WTC11 (cell line): ENCODE results near the gene STOM. TPM values are rescaled to one million over a fixed set of nuclear protein-coding genes. Genes with fewer than 3 reads are reported as not detected.

ENCODE experiments used
- ATAC-seq: fragments of 200-7000 bp; cut with Tn5 transposase; 2 replicates; pipeline ENCODE4 v1.10.0; 2021; ENCODE audit warnings: mild to moderate bottlenecking, moderate library complexity
- CTCF ChIA-PET: fragments of 300-600 bp; sonication (Branson Sonifier 250); formaldehyde crosslinking; loops from one replicate; lab custom pipeline; 2021; ENCODE audit warnings: antibody characterized with exemption; lab: Charles Lee
- POLR2A ChIA-PET: fragments of 350-600 bp; sonication (Branson Sonifier 250); formaldehyde crosslinking; loops from one replicate; lab custom pipeline; 2021; ENCODE audit warnings: antibody characterized with exemption; lab: Charles Lee
- DNase-seq: peaks from one replicate; pipeline ENCODE4 v3.0.0; 2021; ENCODE audit warnings: low spot score
- H3K27ac Mint-ChIP-seq: 2 replicates; pipeline ENCODE4 v1.8.0; 2021; ENCODE audit warnings: mixed read lengths
- H3K27me3 Mint-ChIP-seq: 2 replicates; pipeline ENCODE4 v1.8.0; 2021; ENCODE audit warnings: low read depth, mild to moderate bottlenecking, moderate library complexity, mixed read lengths
- H3K36me3 Mint-ChIP-seq: 2 replicates; pipeline ENCODE4 v1.8.0; 2021; ENCODE audit warnings: mixed read lengths
- H3K4me1 Mint-ChIP-seq: 2 replicates; pipeline ENCODE4 v1.8.0; 2022; ENCODE audit warnings: mixed read lengths
- H3K4me3 Mint-ChIP-seq: 2 replicates; pipeline ENCODE4 v1.8.0; 2021; ENCODE audit warnings: mild to moderate bottlenecking, moderate library complexity, mixed read lengths
- H3K9me3 Mint-ChIP-seq: 2 replicates; pipeline ENCODE4 v1.8.0; 2021; ENCODE audit warnings: mixed read lengths
- CBFB ChIP-seq: sonication (generic); formaldehyde crosslinking; IDR thresholded peaks from 2 replicates; pipeline ENCODE4 v1.8.1; 2022; ENCODE audit warnings: mild to moderate bottlenecking, low read depth, missing genetic modification reagents
- CREB1 ChIP-seq: sonication (generic); formaldehyde crosslinking; IDR thresholded peaks from 2 replicates; pipeline ENCODE4 v1.8.0; 2023; ENCODE audit warnings: mild to moderate bottlenecking, missing genetic modification reagents
- E2F4 ChIP-seq: sonication (generic); formaldehyde crosslinking; IDR thresholded peaks from 2 replicates; pipeline ENCODE4 v1.8.1; 2022; ENCODE audit warnings: low read depth, mild to moderate bottlenecking, moderate library complexity, missing genetic modification reagents, borderline replicate concordance
- FOXJ3 ChIP-seq: sonication (generic); formaldehyde crosslinking; IDR thresholded peaks from 2 replicates; pipeline ENCODE4 v1.9.0; 2021; ENCODE audit warnings: missing genetic modification reagents, mild to moderate bottlenecking, borderline replicate concordance
- IRF1 ChIP-seq: sonication (generic); formaldehyde crosslinking; IDR thresholded peaks from 2 replicates; pipeline ENCODE4 v1.8.0; 2023; ENCODE audit warnings: missing genetic modification reagents
- JAZF1 ChIP-seq: fragments of 250-450 bp; sonication (Bioruptor Pico); IDR thresholded peaks from 2 replicates; pipeline ENCODE4 v1.9.0; 2021; ENCODE audit warnings: moderate library complexity, mild to moderate bottlenecking, inconsistent platforms
- MYBL2 ChIP-seq: sonication (generic); formaldehyde crosslinking; IDR thresholded peaks from 2 replicates; pipeline ENCODE4 v1.8.1; 2023; ENCODE audit warnings: mild to moderate bottlenecking, moderate library complexity, missing genetic modification reagents
- NFATC4 ChIP-seq: fragments of 250-450 bp; sonication (Bioruptor Pico); IDR thresholded peaks from 2 replicates; pipeline ENCODE4 v1.9.0; 2021; ENCODE audit warnings: mild to moderate bottlenecking
- NR2C2 ChIP-seq: sonication (generic); formaldehyde crosslinking; IDR thresholded peaks from 2 replicates; pipeline ENCODE4 v1.8.0; 2022; ENCODE audit warnings: mild to moderate bottlenecking, missing genetic modification reagents
- PRRX2 ChIP-seq: fragments of 250-450 bp; sonication (Bioruptor Pico); IDR thresholded peaks from 2 replicates; pipeline ENCODE4 v1.8.0; 2021; ENCODE audit warnings: mild to moderate bottlenecking
- TCF7 ChIP-seq: sonication (generic); formaldehyde crosslinking; IDR thresholded peaks from 2 replicates; pipeline ENCODE4 v1.8.0; 2022; ENCODE audit warnings: mild to moderate bottlenecking, low read depth, missing genetic modification reagents, moderate library complexity
- TP53 ChIP-seq: sonication (generic); formaldehyde crosslinking; IDR thresholded peaks from 2 replicates; pipeline ENCODE4 v1.8.1; 2023; ENCODE audit warnings: mild to moderate bottlenecking, missing genetic modification reagents
- USF2 ChIP-seq: sonication (generic); formaldehyde crosslinking; IDR thresholded peaks from 2 replicates; pipeline ENCODE4 v1.8.1; 2023; ENCODE audit warnings: mild to moderate bottlenecking, missing genetic modification reagents, moderate library complexity
- ZBTB21 ChIP-seq: sonication (generic); formaldehyde crosslinking; IDR thresholded peaks from 2 replicates; pipeline ENCODE4 v1.8.1; 2023; ENCODE audit warnings: mild to moderate bottlenecking, missing genetic modification reagents, borderline replicate concordance
- ZNF263 ChIP-seq: sonication (generic); formaldehyde crosslinking; IDR thresholded peaks from 2 replicates; pipeline ENCODE4 v1.8.1; 2022; ENCODE audit warnings: low read depth, mild to moderate bottlenecking, moderate library complexity, missing genetic modification reagents
- ZNF317 ChIP-seq: sonication (generic); formaldehyde crosslinking; IDR thresholded peaks from 2 replicates; pipeline ENCODE4 v1.8.1; 2023; ENCODE audit warnings: low read depth, mild to moderate bottlenecking, moderate library complexity, missing genetic modification reagents, borderline replicate concordance
- total RNA-seq: library from RNA; stranded (reverse); gene quantifications from 3 replicates; pipeline ENCODE4 v1.2.3, GENCODE V29; 2021
- TF ChIP-seq, protein P1 (sequence below): fragments of 250-450 bp; sonication (Bioruptor Pico); IDR thresholded peaks from 2 replicates; pipeline ENCODE4 v2.1.2; 2022; ENCODE audit warnings: mild to moderate bottlenecking, moderate library complexity
- TF ChIP-seq, protein P2 (sequence below): sonication (generic); formaldehyde crosslinking; IDR thresholded peaks from 2 replicates; pipeline ENCODE4 v1.8.1; 2022; ENCODE audit warnings: low read depth, missing genetic modification reagents, borderline replicate concordance
- TF ChIP-seq, protein P3 (sequence below): sonication (generic); formaldehyde crosslinking; IDR thresholded peaks from 2 replicates; pipeline ENCODE4 v1.8.0; 2022; ENCODE audit warnings: mild to moderate bottlenecking, missing genetic modification reagents
- TF ChIP-seq, protein P4 (sequence below): fragments of 250-450 bp; sonication (Bioruptor Pico); conservative IDR thresholded peaks from 2 replicates; pipeline ENCODE4 v1.9.0; 2021; ENCODE audit warnings: mild to moderate bottlenecking

The STOM gene
- total RNA-seq, 1 experiment from 2014 or later = 32.9 TPM

GRCh38 chr9:121380846-121381245 lies 10.8 kb upstream of the STOM start:
- no peak for ATAC-seq

GRCh38 chr9:121376214-121376830 lies 6.3 kb upstream of the STOM start:
- H3K27ac Mint-ChIP-seq = no peak overlapping the region
- no peak for DNase-seq
- peaks cover 6% of the 10 kb centered on the region for H3K27me3 Mint-ChIP-seq
- ChIA-PET CTCF (interaction anchor here (0.6 to 1.9 kb wide), 3 partner anchors 10 to 89 kb away, joined by 4 to 6 read pairs (median 6); no protein-coding TSS in a partner anchor), POLR2A (no interaction called here)
- ATAC-seq = no peak
- peaks cover 6% of the 10 kb centered on the region; the same call in 1 of the 2 replicates for H3K4me1 Mint-ChIP-seq
- peaks cover 10% of the 10 kb centered on the region for H3K36me3 Mint-ChIP-seq
- H3K9me3 Mint-ChIP-seq = peaks cover 13% of the 10 kb centered on the region
- no peak overlapping the region for H3K4me3 Mint-ChIP-seq
- no peak for TF ChIP-seq CREB1 (CRISPR knock-in tag)
- TF ChIP-seq NR2C2 (CRISPR knock-in tag) = no peak
- TF ChIP-seq CBFB (CRISPR knock-in tag) = no peak
- no peak for TF ChIP-seq NFATC4 (CRISPR knock-in tag)
- TF ChIP-seq ZNF263 (CRISPR knock-in tag) = no peak
- TF ChIP-seq TCF7 (CRISPR knock-in tag) = no peak
- TF ChIP-seq, protein P1, sequence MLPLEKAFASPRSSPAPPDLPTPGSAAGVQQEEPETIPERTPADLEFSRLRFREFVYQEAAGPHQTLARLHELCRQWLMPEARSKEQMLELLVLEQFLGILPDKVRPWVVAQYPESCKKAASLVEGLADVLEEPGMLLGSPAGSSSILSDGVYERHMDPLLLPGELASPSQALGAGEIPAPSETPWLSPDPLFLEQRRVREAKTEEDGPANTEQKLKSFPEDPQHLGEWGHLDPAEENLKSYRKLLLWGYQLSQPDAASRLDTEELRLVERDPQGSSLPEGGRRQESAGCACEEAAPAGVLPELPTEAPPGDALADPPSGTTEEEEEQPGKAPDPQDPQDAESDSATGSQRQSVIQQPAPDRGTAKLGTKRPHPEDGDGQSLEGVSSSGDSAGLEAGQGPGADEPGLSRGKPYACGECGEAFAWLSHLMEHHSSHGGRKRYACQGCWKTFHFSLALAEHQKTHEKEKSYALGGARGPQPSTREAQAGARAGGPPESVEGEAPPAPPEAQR (CRISPR knock-in tag) = no peak

More at GRCh38 chr9:121380846-121381245, 10.8 kb upstream of the STOM start:
- Mint-ChIP-seq H3K9me3 (peaks cover 13% of the 10 kb centered on the region), H3K27me3 (no peaks in the 10 kb centered on the region; the same call in 1 of the 2 replicates), H3K27ac (no peak overlapping the region), H3K4me3 (no peak overlapping the region), H3K36me3 (peaks cover 10% of the 10 kb centered on the region), H3K4me1 (peaks cover 4% of the 10 kb centered on the region)
- DNase-seq = no peak
- TF ChIP-seq E2F4 (no peak), JAZF1 (CRISPR knock-in tag) (no peak), ZBTB21 (no peak), NFATC4 (CRISPR knock-in tag) (no peak), PRRX2 (no peak), ZNF317 (CRISPR knock-in tag) (no peak), FOXJ3 (no peak), USF2 (CRISPR knock-in tag) (no peak), IRF1 (CRISPR knock-in tag) (no peak), MYBL2 (no peak), TP53 (CRISPR knock-in tag) (no peak)
- TF ChIP-seq, protein P2, sequence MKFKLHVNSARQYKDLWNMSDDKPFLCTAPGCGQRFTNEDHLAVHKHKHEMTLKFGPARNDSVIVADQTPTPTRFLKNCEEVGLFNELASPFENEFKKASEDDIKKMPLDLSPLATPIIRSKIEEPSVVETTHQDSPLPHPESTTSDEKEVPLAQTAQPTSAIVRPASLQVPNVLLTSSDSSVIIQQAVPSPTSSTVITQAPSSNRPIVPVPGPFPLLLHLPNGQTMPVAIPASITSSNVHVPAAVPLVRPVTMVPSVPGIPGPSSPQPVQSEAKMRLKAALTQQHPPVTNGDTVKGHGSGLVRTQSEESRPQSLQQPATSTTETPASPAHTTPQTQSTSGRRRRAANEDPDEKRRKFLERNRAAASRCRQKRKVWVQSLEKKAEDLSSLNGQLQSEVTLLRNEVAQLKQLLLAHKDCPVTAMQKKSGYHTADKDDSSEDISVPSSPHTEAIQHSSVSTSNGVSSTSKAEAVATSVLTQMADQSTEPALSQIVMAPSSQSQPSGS (CRISPR knock-in tag) = no peak
- TF ChIP-seq, protein P3, sequence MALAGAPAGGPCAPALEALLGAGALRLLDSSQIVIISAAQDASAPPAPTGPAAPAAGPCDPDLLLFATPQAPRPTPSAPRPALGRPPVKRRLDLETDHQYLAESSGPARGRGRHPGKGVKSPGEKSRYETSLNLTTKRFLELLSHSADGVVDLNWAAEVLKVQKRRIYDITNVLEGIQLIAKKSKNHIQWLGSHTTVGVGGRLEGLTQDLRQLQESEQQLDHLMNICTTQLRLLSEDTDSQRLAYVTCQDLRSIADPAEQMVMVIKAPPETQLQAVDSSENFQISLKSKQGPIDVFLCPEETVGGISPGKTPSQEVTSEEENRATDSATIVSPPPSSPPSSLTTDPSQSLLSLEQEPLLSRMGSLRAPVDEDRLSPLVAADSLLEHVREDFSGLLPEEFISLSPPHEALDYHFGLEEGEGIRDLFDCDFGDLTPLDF (CRISPR knock-in tag) = no peak
- TF ChIP-seq, protein P4, sequence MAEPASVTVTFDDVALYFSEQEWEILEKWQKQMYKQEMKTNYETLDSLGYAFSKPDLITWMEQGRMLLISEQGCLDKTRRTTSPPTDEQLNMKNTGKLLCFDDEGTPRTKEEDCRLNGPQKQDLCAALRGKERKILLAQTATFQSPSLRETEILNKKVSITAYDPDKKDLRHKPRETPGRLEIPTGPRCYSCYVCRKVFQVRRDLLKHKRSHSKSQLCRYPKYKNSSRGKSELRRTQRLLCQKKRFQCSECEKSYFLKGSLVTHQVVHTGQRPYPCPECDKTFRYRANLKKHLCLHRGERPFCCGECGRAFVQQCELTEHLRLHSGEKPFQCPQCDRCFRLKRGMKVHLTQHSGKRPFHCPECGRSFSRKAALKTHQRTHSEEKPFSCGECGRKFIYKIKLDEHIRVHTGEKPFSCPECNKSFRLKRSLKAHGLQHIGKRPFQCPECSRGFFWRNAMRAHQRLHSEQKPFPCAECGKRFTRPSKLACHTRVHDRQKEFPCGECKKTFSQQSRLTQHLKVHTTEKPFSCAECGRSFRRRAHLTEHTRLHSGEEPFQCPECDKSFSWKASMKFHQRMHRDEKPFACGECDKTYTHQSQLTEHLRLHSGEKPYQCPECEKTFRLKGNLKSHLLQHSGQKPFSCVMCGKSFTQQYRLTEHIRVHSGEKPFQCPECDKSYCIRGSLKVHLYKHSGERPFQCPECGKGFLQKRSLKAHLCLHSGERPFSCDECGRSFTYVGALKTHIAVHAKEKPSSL = no peak
- ChIA-PET POLR2A (interaction anchor here (0.7 kb wide), 1 partner anchor 19 kb away, joined by 6 read pairs; no protein-coding TSS in a partner anchor), CTCF (no interaction called here)
